Measurements from ENCODE around the gene DRAM2.

Gene DRAM2

GRCh38 chr1:111139956-111140679 lies at the start of gene DRAM2, which contains the start of gene CEPT1:
Gene DRAM2, minus strand, starts transcription at chr1:111140093. Its CDS starts 8,539 bp downstream, at chr1:111131554.
Gene CEPT1, plus strand, starts transcription at chr1:111140223. Its CDS starts 7,492 bp downstream, at chr1:111147715.
- DNase-seq = peak; percentile 79 to 85 (median 82)

DNA sequence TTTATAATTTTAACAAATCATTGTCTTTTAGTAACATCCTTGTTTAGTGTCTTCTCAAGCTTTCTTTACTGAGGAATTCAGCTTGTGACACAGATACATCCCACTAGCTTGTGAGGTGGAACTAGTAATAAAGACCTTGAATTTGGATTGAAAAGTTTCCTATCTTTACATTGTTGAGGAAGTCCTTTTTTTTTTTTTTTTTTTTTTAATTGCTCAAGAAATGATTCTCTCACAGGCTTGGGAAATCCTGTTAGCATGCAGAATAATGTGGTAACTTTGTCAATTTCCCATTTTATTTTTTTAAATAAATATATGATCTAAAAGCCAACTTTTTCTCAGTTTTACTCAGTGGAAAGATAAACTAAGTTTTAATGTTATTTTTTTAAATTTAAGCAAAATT lies 44.8 kb upstream of the DRAM2 start:
- DNase-seq = no peak

DNA sequence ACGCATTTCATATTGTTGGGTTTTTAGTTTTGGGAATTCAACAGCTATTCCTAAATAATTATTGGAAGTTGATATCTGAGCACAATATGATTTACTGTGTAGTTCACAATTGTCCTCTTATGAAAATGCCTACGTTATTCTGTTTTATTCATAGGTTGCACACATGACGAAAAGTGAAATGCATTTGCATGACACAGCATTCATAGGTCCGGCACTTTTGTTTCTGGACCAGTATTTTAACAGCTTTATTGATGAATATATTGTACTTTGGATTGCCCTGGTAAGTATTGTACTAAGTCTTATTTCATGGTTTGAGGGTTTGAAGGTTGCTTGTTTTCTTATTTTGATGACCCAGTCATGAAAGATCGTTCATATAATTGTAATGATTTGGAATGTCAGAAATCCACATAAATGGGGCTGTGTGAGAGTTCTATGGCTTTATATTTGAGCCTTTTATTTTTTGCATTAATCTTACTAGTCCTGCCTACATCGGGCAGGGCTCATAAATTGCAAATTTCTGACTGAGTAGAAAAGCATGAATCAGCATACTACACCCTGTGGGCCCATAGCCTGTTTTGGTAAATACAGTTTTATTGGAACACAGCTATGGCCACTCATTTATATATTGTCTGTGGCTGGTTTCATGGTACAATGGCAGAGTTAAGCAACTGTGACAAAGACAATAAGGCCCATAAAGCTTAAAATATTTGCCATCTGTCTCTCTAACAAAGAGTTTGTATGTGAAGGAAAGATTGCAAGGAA lies 43.6 kb upstream of the DRAM2 start:
- DNase-seq = no peak

DNA sequence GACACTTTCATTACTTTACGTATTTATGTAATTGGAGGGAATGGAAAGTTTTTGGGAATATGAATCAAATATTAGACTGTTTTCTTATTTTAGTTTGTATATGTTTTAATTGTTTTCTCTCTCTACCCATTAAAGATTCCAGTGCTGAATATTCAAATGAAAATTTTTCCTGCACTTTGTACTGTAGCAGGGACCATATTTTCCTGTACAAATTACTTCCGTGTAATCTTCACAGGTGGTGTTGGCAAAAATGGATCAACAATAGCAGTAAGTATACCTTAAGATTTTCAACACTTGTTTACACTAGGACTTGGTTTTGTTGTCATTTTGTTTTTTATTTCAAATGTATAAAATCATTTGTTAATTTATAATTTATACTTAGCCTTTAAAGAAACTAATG lies 42.2 kb upstream of the DRAM2 start:
- no peak for DNase-seq

GRCh38 chr1:111179968-111180533 lies 40.2 kb upstream of the DRAM2 start:
- DNase-seq = no peak

- DNase-seq = no peak
Measured at GRCh38 chr1:111176678-111177077, 36.8 kb upstream of the DRAM2 start.

DNA sequence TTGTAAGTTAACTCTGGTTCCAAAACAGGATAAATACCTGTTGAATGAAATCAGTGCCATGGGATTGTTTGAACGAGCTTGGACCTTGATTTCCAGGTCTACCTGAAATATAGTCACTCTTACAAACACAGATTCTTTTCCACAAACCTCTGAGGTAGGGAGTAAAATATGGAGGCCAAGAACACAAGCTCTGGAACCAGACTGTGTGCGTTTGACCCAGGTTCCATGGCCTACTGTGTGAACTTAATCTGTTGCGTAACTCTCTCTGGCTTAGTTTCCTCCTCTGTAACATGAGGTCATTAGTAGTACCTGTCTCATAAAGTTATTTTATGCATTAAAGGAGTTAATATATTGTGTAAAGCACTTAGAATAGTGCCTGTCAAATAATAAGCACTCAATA lies 35.5 kb upstream of the DRAM2 start:
- no peak for DNase-seq

DNA sequence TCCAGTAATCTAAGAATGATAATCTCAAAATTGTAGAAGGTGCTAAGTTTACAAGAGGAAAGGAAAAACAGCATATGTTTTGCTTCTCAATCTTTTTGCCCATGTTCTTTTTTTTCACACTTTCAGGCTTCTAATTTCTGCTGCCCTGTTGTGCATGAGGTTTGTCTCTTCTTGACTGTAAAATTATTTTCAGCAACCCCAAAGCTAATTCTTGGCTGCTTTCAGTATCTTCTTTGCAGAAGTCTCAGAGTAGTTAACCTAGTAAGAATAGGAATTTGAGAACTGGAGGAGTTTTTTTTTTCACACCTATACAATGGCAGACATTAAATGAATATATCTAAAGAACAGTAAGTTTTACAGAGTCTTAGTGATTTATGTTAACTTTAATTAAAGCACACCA lies 34.2 kb upstream of the DRAM2 start:
- DNase-seq = no peak

DNA sequence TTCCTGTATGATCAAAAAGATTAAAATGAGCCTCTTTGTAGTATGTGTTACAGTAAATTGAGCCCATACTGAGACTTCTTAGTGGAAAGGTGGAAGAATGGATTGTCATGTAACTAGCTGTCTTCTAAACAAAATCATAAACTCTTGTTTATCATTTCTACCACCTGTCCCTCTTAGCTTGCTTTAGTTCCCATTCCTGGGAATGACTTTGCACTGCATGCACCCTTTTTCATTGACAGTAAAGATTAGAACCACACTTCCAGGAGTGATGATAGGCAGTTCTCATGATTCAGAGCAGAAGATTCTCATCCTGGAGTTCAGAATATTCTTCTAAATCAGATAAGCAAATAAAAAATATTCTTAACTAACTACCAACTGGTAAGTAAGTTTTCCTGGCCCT lies 32.6 kb upstream of the DRAM2 start:
- DNase-seq = no peak

- DNase-seq = no peak
Measured at GRCh38 chr1:111164151-111164550, 24.3 kb upstream of the DRAM2 start.

GRCh38 chr1:111163363-111163762 lies 23.5 kb upstream of the DRAM2 start:
- no peak for DNase-seq

DNA sequence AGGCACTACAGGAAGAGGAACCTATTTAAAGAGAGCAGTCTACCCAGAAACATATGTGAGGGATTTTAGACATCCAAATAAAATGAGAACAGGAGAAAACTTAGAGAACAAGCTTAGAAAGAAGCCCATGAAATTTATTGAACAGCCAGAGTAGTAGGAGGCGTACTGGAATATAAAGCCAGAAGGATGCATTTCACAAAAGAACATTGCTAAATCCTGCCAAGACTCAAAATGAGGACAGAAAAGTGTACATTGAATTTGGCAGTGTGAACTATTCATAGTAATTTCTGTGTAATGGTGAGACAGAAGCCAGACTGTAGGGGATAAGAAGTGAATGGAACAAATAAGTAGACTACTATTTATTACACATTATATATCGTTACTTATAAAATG lies 22.6 kb upstream of the DRAM2 start:
- no peak for DNase-seq

GRCh38 chr1:111161843-111162487 lies 22.1 kb upstream of the DRAM2 start:
- no peak for DNase-seq

GRCh38 chr1:111157431-111157830 lies 17.5 kb upstream of the DRAM2 start:
- DNase-seq = no peak

DNA sequence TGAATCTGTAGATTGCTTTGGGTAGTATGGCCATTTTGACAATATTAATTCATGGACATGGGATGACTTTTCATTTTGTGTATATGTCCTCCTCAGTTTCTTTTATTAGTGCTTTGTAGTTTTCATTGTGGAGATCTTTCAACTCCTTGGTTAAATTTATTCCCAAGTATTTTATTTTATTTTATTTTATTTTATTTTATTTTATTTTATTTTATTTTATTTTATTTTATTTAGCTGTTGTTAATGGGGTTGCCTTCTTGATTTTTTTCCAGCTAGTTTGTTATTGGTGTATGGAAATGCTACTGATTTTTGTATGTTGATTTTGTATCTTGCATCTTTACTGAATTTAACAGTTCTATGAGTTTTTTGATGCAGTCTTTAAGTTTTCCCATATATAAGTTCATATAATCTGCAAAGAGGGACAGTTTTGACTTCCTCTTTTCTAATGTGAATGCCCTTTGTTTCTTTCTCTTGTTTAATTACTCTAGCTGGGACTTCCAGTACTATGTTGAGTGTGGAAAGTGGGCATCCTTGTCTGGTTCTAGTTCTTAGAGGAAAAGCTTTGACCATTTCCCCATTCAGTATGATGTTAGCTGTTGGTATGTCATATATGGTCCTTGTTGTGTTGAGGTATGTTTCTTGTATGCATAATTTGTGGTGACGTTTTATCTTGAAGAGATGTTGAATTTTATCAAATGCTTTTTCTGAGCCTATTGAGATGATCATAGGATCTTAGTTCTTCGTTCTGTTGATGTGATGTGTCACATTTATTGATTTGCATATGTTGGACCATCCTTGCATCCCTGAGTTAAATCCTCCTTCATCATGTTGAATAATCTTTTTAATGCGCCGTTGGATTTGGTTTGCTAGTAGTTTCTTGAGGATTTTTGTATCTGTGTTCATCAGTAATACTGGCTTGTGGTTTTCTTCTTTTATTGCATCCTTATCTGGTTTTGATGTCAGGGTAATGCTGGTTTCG lies 14.4 kb upstream of the DRAM2 start:
- no peak for DNase-seq

GRCh38 chr1:111151838-111152237 lies 11.9 kb upstream of the DRAM2 start:
- DNase-seq = no peak

- DNase-seq = no peak
Measured at GRCh38 chr1:111148376-111148881, 8.5 kb upstream of the DRAM2 start.

- DNase-seq = no peak
Measured at GRCh38 chr1:111147948-111148347, 8.1 kb upstream of the DRAM2 start.

GRCh38 chr1:111145963-111146768 lies 6.3 kb upstream of the DRAM2 start:
- no peak for DNase-seq

DNA sequence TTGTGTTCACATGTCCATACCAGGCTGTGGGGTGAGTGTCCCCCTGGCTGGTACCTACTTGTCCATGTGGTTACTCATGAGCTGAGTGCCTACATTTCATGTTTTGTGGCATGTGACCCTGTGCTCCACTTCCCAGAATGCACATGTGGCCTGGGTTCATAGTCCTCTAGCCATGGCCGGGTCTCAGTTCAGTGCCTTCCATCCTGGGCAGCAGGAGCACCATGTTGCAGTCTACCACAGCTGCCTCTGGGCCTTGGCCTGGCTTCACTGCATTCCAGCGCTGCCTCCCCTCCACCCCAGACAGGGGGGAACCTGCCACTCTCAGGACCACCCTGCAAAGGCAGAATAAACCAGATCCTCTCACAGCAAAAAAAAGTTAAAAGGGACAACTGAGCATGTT lies 5.6 kb upstream of the DRAM2 start:
- DNase-seq = no peak

DNA sequence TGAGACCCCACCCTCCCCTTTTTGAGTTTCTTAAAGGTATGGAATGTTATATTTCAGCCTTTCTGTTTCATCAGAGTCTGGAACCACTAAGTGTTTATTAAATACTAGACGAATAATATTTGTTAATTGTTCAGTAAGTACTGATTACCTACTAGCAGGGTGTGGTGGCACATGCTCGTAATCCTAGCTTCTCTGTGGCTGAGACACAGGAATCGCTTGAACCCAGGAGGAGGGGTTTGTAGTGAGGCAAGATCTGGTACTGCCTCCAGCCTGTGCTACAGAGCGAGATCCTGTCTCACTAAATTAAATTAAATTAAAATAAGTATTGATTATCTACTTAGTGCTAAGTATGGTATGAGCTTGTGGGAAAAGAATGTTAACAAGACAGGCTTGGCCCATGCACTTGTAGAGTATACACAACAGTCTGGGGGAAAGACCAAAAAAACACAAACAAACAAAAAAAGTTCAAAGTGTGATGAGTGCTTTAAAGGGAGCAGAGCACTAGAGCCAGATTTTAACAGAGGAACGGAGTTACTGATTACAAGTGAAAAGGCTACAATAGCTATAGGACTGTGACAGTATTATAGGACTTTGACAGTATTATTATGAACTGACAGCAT lies 2.6 kb upstream of the DRAM2 start:
- no peak for DNase-seq

Data from activated CD4-positive, CD25-positive, alpha-beta regulatory T cell (primary cell).